GM21367 (cell line): ENCODE measurements around the gene SIGLEC14.
"Not testable (repeated sequence)": the region's sequence is repeated elsewhere in the genome, so short reads cannot be mapped to it uniquely, and the experiment has no call there.

Source experiments
- ATAC-seq: cut with Tn5 transposase; IDR thresholded peaks from one replicate; pipeline ENCODE4 v1.9.1; 2021; ENCODE audit not compliant: unreplicated experiment

Gene SIGLEC14, protein sequence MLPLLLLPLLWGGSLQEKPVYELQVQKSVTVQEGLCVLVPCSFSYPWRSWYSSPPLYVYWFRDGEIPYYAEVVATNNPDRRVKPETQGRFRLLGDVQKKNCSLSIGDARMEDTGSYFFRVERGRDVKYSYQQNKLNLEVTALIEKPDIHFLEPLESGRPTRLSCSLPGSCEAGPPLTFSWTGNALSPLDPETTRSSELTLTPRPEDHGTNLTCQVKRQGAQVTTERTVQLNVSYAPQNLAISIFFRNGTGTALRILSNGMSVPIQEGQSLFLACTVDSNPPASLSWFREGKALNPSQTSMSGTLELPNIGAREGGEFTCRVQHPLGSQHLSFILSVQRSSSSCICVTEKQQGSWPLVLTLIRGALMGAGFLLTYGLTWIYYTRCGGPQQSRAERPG

DNA sequence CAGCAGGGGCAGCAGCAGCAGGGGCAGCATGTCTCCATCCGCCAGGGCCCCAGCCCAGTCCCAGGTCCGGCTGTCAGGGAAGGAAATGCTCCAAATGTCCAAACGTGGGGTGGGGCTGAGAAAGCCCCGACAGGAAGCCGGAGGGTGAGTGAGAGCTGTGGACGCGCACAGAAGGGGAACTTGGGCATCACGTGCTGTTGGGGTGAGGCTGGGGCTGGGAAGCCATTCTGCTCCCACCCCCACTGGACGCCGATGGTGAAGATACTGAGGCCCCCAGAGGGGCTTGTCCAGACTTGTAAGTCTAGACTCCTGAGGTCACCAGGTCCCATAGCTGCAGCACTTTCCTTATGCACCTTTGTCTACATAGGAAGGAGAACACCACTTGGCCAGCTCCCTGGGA is at the start of gene SIGLEC14:
Gene SIGLEC14 (minus strand): TSS at position 96 of the 400 bp plus-strand sequence. CDS start 66 bp downstream, at position 30.
- ATAC-seq, result not testable (repeated sequence)

DNA sequence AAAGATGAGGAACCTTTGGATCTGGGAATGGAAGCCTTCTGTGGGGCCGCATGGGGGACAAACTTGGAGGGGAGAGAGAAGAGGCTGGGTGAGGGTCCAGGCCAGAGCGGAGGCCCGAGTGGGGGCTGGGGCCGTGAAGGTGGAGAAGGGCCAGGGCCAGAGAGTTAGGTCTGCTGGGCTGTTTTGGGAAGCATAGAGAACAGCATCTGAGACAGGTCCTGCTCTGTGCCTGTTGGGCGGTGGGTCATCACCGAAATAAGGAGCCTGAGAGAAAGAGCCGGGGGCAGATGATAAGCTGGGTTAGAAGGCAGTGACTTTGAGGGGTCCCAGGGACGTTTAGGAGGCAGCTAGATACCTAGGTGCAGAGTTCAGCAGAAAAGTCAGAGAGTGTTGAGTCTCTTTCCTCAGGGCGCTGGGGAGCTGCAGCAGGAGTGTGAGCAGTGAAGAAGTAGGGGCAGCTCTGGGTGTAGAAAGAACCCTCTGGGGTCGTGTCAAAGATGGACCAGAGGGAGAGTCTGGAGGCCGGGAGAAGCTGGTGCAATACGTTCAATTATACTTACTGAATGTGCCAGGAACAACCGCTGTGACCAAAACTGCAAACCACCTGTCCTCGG is 49.2 kb upstream of the SIGLEC14 start:
- no peak for ATAC-seq

DNA sequence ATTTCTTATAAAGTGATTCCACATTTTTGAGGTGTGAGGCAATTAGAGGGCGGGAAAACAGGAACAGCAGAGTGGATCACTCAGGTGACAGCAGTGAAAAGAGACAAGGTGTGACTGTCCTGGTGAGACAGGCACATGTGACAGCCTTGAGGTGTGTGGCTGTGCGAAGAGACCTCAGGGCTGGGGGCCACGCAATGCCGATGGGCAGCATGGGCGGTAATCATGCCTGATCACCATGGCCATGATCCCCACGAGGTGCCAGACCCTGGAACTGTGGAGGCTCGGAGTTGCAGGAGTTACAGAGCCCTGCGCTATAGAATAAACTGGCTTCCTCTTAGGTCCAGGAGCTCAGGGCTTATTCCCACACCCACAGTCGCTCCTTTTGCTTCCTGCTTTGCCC is 48.5 kb upstream of the SIGLEC14 start:
- ATAC-seq, result no peak

DNA sequence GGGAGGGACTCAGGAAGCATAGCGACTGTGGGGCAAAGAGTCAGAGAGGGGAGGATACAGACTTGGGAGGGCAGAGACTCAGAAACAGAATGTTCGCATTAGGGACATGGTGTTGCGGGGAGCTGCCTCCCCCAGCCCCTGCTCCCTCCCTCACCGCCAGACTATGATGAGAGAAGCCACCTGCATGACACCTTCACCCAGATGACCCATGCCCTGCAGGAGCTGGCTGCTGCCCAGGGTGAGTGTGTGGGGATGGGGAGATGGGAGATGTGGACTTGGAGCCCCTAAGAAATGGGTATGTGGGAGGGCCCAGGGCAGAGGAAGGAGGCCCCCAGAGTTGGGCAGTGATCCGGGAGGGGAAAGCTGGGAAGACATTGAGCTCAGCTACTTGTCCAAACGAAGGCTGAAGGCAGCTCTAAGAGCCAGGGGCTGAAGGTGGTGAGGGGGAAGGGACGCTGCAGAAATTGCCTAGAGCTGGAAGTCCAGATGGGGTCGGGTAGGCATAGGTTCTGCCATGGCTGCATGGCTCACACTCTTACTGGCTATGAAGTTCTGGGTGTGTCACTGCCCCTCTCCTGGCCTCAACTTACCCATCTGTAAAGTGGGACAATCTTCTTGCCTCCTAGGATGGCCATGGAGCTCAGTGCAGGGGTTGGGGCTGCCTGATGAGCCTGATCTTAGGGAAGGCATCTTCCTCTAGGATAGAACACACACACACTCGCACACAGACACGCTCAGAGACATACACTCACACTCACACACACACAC is 47.9 kb upstream of the SIGLEC14 start:
- no peak for ATAC-seq

DNA sequence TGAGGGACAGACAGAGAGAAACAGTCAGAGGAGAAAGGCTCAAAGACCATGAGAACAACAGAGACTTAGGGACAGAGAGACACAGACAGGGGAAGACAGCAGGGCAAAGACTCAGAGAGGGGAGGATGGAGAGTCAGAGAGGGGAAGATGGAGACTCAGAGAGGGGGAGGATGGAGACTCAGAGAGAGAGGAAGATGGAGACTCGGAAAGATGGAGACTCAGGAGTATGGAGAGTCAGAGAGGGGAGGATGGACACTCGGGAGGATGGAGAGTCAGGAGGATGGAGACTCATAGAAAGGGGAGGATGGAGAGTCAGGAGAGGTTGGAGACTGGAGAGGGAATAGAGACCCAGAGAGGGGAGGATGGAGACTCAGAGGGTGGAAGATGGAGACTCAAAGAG is 47.2 kb upstream of the SIGLEC14 start:
- ATAC-seq, result no peak

DNA sequence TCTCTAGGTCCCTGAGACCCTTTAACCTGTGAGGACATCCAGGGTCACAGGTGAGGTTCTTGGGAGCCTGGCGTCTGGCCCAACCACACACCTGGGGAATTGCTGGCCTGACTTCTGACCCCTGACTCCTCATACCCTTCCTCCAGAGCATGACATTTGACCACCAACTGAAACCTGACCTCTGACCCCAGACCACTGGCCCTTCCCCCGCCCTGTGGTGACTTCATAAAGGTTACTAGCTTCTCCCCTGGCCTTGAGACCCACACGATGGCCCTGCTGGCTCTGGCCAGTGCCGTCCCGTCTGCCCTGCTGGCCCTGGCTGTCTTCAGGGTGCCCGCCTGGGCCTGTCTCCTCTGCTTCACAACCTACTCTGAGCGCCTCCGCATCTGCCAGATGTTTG is 46.6 kb upstream of the SIGLEC14 start, which contains the start of gene SPACA6:
Gene SPACA6 (plus strand): TSS at position 71 of the 400 bp plus-strand sequence. CDS start 197 bp downstream, at position 268.
- ATAC-seq, result no peak

DNA sequence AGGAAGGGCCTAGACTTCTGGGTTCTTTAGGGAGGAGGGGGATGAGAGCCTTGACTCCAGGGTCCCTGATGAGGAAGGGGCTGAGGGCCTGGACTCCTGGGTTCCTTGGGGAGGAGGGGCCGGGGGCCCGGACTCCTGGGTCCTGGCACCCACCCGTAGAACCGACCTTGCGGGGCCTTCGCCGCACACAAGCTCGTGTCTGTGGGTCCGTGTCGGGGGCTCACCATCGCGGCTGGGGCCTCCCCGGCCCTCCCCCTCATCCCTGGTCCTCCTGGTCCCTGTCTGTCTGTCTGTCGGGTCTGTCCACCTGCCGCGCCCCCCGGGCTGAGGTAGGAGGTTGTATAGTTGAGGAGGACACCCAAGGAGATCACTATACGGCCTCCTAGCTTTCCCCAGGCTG is 45.8 kb upstream of the SIGLEC14 start:
- ATAC-seq, result no peak

DNA sequence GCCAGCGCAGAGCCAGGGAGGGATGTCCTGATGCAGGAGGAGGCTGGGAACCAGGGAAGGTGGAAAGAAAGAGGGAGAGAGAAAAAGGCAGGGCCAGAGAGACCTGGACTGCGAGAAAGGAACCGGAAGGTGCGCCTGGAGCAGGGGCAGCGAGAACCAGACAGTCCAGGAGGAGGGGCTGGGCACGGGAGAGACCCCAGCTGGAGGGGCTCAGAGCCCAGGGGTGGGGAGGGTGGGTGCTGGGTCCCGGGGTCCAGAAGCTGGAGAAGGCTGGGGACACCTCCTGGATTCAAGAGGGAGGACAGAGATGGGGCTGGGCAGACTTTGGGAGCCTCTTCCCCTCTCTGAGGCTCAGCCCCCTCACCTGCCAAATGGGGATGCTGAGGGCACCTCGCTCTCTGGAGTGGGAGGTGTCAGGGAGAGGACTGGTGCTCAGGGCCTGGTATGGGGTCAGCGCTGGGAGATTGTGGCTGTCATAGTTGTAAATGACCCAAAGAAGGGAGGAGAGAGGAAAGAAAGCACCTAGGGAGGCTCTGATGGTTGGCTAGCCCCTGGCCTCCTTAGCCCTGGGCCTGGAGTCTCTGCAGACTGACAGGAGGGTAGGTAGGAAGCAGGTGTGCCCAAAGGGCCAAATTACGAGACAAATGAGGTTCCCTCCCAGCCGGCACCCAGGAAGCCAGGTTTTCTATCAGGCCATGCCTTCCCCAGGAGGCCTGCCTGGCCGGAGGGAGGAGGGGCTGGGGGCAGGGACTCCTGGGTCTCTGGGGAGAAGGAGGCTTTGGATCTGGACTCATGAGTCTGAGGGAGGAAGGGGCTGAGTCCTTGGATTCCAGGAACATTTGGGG is 45.2 kb upstream of the SIGLEC14 start:
- ATAC-seq, result no peak

DNA sequence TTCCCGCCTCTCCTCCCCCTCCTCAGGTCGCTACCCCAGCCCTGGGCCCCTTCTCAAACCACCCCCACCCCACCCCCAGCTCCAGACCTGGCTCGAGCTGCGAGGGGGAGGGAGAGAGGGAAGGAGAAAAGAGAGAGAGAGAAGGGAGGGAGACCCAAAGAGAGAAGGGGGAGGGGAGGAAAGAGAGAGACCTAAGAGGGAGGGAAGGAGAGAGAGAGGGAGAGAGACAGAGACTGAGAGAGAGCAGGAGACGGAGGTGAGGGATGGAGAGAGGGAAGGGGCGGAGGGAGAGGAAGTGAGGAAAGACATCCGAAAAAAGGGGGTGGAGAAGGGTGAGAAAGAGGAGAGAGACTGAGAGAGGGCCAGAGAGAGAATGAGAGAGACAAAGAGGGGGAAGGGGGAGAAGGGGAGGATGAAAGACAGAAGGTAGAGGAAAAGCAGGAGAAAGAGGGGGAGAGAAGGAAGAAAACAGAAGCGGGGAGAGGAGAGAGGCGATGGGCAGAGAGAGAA is 44.5 kb upstream of the SIGLEC14 start:
- ATAC-seq, result no peak

DNA sequence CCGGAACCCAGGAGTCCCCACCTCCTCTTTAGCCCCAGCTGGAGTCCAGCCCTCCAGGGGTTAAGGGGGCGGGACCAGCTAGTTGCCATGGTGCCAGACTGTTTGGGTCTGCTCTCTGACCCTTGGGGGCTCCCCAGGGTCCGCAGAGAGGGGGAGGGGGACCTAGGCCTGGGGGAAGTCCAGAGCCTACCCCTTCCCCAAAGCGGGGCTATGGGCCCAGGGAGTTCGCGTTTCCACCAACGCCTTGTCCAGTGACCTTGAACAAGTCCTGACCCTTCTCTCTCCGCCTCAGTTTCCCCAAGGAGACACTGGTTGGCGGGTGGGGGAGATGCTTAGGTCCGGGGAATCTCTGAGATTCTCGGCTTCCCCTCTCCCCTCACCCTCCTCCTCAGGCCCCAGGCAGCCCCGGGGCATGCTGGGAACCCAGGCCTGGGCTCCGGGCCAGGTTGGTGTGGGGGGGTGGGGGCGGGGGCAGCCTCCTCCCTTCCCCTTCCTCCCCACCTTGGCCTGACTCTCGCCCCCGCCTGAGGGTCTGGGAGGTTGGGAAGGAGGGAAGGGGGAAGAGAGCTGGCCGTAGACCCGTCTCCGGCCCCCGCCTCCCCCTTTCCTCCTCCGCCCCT is 43.9 kb upstream of the SIGLEC14 start:
- ATAC-seq, result no peak

DNA sequence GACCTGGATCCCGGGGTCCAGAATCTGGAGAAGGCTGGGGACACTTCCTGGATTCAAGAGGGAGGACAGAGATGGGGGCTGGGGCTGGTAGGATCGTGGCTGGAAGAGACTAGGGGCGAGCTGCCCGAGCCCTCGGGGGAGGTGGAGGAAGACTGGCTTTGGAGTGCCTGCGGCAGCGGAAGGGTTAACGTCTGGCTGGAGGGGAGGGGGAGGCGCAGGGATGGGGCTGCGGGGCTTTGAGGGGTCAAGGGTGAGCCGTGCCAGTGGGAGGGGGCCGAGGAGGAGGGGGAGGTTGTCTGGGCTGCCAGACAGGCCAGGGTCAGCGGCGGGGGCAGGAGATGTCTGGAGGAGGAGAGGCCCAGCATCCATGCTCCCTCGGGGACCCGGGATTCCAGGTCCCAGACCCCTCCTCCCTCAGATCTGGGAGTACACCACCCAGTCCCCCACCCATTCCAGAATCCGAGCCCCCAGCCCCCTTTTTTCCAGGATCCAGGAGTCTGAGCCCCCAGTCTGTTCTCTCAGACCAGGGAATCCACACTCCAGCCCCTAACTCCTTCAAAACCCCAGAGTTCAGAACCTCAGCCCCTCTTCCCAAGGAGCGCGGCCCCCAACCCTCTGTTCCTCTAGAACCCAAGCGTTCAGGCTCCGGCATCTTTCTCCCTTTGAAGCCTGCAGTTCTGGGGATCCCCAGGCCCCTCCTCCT is 43.3 kb upstream of the SIGLEC14 start:
- ATAC-seq, result no peak

DNA sequence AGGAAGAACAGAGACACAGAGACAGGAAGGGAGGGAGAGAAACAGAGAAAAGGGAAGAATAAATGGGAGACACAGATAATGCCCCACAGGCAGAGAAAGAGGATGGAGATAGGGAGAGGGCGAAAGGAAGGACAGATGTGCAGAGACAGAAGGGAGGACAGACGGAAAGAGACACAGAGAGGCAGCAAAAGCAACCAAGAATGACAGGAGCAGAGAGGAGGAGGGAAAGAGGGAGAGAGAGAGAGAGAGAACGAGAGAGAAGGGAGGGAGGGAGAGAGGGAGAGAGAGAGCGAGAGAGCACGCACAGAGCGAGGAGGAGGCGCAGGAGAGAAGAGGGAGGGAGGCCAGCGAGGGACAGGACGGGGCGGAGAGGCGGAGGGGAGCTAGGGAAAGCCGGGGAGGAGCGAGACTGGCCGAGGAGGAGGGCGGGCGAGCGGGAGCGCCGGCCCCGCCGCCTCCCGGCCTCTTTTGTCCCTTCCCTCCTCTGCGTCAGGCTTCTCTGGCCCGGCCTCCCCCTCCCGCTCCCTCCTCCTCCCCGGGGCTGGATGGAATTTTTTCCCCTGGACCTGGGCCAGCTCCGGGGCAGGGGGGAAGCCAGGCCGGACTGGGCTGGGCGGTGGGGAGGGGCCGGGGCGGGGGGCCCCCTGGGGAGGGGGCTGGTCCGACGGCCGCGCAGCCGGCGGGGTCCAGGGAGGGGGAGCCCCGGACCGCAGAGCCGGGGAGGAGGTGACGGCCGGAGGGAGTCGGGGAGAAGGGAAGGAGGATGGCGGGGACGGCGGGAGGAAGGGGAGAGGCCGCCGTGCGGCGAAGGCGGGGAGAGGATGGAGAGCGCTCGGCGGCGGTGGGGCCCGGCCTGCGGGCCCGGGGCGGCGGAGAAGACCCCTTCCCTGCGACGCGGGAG is 42.3 kb upstream of the SIGLEC14 start:
- no peak for ATAC-seq

DNA sequence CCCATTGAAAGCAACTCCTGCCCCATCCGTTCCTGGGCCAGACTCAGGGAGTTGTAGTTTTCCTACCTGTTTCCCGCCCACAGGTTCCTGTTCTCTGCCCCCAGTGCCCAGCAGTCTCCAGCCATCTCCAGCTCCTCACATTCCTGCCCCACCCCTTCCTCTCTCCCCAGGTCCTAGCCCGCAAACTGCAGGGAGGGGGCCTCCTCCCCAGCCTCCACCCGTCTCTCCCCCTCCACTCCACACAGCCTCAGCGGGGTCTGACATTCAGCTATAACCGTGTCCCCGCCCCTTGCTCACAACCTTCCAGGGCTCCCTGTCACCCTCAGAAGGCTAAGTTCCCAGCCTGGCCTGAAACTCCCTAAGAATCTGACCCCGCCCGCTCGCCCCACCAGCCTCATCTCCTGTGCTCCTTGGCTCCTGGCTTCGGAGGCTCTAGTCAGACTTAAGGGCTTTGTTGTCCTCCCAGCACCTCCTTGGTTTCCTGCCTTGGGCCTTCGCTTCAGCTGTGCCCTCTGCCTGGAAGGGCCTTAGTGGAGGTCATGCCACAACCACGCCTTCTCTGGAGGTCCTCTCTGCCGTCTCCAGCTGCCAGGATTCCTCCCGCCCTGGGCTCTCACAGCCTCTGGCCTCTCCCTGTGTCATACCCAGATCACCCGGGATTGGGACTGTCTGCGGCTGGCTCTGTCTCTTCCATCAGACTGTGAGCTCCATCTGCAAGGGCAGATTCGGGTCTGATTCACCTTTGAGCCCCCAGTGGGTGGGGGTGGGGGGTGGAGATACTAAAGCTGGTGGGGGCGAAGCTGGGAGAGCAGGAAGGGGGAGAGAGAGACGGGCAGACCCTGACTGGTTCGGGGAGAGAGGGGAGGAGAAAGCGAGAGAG is 41.4 kb upstream of the SIGLEC14 start:
- ATAC-seq, result no peak

DNA sequence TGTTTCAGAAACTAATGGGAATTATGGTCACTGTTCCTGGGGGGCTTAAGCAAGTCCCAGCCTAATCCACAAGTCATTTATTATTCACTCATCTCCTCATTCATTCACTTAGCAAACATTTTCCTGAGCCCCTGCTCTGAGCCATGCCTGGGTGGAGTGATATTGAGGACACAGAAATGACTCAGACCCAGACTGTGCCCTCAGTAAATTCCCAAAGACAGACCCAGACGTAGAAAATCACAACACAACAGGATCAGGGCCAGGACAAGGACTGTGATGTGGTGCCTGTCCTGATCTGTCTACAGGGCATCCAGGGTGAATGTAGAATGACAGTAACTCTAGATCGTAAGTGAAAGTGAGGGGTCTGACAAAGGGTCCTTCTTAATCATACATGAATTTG is 39.5 kb upstream of the SIGLEC14 start:
- ATAC-seq, result no peak

DNA sequence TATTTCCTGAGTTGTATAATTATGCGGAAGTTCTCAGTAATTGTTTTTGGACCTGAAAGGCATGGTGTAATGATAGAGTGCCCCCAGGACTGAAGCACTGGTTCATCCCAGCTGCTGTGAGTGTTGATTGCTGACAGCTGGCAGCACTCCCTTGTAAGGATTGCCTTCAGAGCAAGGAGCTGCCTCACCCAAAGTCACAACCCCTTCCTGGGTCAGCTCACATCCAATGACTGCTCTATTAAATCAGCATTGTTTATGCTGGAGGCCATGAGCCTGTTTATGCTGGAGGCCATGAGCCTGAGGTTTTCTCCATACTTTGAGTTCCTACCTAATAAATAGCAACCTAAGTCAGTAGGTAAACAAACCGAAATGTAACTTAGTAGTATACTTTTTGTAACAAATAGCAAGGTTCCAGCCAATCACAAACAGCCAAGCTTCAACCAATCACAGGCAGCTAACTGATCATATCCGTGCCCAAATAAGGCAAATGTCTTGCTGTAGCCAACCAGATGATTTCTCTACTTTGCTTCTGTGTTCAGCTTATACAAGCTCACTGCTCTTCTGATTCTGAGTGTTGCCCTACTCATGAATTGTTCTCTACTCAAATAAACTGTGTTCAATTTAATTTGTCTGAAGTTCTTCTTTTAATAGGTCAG is 34.8 kb upstream of the SIGLEC14 start:
- no peak for ATAC-seq

DNA sequence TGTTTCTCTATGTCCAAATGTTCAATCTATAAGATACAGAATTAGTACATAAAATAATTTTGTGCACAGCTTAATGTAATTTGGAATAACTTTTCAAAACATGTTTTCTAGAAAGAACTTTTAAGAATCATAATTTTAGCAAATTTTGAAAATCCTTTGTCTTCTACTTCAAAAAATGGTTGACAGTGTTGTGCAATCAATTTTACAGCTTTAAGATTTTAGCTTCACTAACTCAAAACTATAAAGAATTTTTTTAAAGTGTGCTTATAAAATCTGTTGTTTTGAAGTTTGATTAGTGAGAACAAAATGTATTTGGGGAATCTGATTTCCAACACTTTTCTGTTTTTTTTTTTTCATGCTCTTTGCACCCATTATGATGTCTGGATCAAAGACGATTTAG is 33.8 kb upstream of the SIGLEC14 start:
- no peak for ATAC-seq

DNA sequence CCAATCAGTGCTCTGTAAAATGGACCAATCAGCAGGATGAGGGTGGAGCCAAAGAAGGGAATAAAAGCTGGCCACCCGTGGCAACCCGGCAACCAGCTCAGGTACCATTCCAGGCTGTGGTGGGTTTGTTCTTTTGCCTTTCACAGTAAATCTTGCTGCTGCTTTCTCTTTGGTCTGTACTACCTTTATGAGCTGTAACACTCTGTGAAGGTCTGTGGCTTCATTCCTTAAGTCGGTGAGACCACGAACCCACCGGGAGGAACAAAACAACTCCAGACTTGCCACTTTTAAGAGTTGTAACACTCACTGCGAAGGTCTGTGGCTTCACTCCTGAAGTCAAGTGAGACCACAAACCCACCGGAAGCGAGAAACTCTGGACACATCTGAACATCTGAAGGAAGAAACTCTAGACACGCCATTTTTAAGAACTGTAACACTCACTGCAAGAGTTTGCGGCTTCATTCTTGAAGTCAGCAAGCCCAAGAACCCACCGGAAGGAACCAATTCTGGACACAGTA is 30.0 kb upstream of the SIGLEC14 start:
- no peak for ATAC-seq
